Measurements from ENCODE around the gene EPN1.

EPN1 gene

DNA sequence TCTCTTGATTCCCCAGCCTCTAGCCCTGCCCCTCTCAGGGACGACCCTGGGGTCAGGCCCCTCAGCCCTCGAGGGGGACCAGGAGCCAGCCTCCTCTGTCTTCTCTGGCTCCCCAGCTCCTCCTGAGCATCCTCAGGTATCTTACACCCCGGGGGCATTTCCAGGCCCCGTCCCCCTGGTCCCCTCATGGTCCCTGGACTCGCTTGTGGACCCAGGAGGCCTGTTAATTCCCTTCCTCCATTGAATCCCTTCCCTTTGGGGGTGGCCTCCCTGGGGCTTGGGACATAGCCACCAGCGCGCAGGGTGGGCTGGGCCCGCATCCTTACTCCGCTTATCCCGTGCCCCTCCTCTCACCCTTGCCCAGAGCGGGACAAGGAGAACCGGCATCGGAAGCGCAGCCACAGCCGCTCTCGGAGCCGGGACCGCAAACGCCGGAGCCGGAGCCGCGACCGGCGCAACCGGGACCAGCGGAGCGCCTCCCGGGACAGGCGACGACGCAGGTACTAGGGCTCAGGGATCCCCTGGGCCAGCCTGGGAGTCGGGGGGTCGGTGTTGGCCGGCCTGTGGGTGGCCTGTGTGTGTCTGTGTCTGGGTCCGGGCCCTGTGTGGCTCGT is 16.1 kb upstream of the EPN1 start:
- Histone ChIP-seq H3K23ac (ENCODE audit: low read depth, low read length, poor library complexity) (no peak overlapping the region), H2BK12ac (ENCODE audit: low read length) (no peak overlapping the region), H3K18ac (ENCODE audit: low read length) (no peak overlapping the region), H4K8ac (ENCODE audit: low read depth, low read length) (no peak overlapping the region), H3K4me2 (ENCODE audit: insufficient read depth, low read length, poor library complexity, severe bottlenecking) (no peak overlapping the region), H3K79me1 (ENCODE audit: low read depth, low read length) (peaks cover 26% of the 10 kb centered on the region), H2AFZ (ENCODE audit: low read length) (no peak overlapping the region), H3K4me1 (ENCODE audit: control insufficient read depth in 2 of 2, insufficient read depth in 1 of 2, low read depth in 1 of 2, low read length in 2 of 2) (peaks cover 11 to 12% of the 10 kb centered on the region in 2 donors), H2BK5ac (ENCODE audit: low read length) (no peak overlapping the region), H3K14ac (ENCODE audit: low read length) (no peak overlapping the region), H3K27ac (replicated peaks; ENCODE audit: low read length) (peak overlapping the region; percentile 26), H3K27me3 (ENCODE audit: control insufficient read depth in 3 of 3, insufficient read depth in 3 of 3, low read depth in 1 of 3, low read length in 3 of 3) (no peaks in the 10 kb centered on the region), H2AK5ac (ENCODE audit: low read depth, low read length) (no peak overlapping the region), H3K9me3 (replicated peaks in 1 of 2; ENCODE audit: control insufficient read depth in 2 of 2, insufficient read depth in 1 of 2, low read depth in 1 of 2, low read length in 2 of 2) (no peaks in the 10 kb centered on the region), H3K4ac (ENCODE audit: low read length) (no peak overlapping the region), H2BK15ac (ENCODE audit: low read length) (no peak overlapping the region), H3K4me3 (ENCODE audit: low read length in 2 of 2) (no peak overlapping the region), H3K9ac (ENCODE audit: low read depth, low read length, poor library complexity) (peak overlapping the region; percentile 72), H2BK120ac (ENCODE audit: low read depth, low read length) (no peak overlapping the region), H3K36me3 (replicated peaks in 1 of 2; ENCODE audit: control insufficient read depth in 2 of 2, insufficient read depth in 2 of 2, low read length in 2 of 2) (peaks cover 40 to 82% of the 10 kb centered on the region in 2 donors), H4K91ac (ENCODE audit: low read depth, low read length, poor library complexity) (no peak overlapping the region)
- WGBS, 2 donors (ENCODE audit: extremely low coverage in 2 of 2, insufficient read length in 2 of 2, insufficient replicate concordance in 1 of 2): no CpG with 5 or more reads among the region's 37 CpGs
- DNase-seq (ENCODE audit: low spot score): no peak

DNA sequence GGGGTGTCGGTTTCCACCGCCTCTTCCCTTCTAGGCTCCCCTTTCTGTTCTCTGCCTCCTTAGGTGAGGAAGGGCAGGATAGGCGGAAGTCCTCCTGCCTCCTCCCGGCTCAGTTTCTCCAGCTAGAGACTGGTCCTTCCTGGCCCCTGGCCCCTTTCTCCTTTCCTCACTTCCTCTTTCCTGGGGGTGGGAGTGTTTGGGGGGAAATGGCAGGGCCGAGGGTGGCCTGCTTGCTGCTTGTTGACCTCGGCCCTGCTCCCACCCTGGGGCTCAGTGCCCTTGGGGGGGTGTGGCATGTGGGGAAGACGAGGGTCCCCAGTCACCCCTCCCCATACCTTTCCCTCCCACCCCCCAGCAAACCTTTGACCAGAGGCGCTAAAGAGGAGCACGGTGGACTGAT is 15.2 kb upstream of the EPN1 start:
- peaks cover 33% of the 10 kb centered on the region for H3K79me1 ChIP-seq (ENCODE audit: low read depth, low read length)
- H2BK12ac ChIP-seq (ENCODE audit: low read length): no peak overlapping the region
- no peak overlapping the region for H4K8ac ChIP-seq (ENCODE audit: low read depth, low read length)
- H3K9ac ChIP-seq (ENCODE audit: low read depth, low read length, poor library complexity): no peak overlapping the region
- no CpG with 5 or more reads among the region's 9 CpGs for WGBS, 2 donors (ENCODE audit: extremely low coverage in 2 of 2, insufficient read length in 2 of 2, insufficient replicate concordance in 1 of 2)
- H3K18ac ChIP-seq (ENCODE audit: low read length): no peak overlapping the region
- no peak overlapping the region for H3K4ac ChIP-seq (ENCODE audit: low read length)
- H3K27ac ChIP-seq (replicated peaks; ENCODE audit: low read length): no peak overlapping the region
- no peak overlapping the region for H2BK15ac ChIP-seq (ENCODE audit: low read length)
- H3K4me2 ChIP-seq (ENCODE audit: insufficient read depth, low read length, poor library complexity, severe bottlenecking): no peak overlapping the region
- H4K91ac ChIP-seq (ENCODE audit: low read depth, low read length, poor library complexity): no peak overlapping the region
- DNase-seq (ENCODE audit: low spot score): no peak
- no peak overlapping the region for H2AFZ ChIP-seq (ENCODE audit: low read length)
- peaks cover 11 to 12% of the 10 kb centered on the region in 2 donors for H3K4me1 ChIP-seq (ENCODE audit: control insufficient read depth in 2 of 2, insufficient read depth in 1 of 2, low read depth in 1 of 2, low read length in 2 of 2)
- H3K9me3 ChIP-seq (replicated peaks in 1 of 2; ENCODE audit: control insufficient read depth in 2 of 2, insufficient read depth in 1 of 2, low read depth in 1 of 2, low read length in 2 of 2): no peaks in the 10 kb centered on the region
- no peak overlapping the region for H3K23ac ChIP-seq (ENCODE audit: low read depth, low read length, poor library complexity)
- no peak overlapping the region for H2BK5ac ChIP-seq (ENCODE audit: low read length)
- no peaks in the 10 kb centered on the region for H3K27me3 ChIP-seq (ENCODE audit: control insufficient read depth in 3 of 3, insufficient read depth in 3 of 3, low read depth in 1 of 3, low read length in 3 of 3)
- H3K4me3 ChIP-seq (ENCODE audit: low read length in 2 of 2): no peak overlapping the region
- peaks cover 45 to 91% of the 10 kb centered on the region in 2 donors for H3K36me3 ChIP-seq (replicated peaks in 1 of 2; ENCODE audit: control insufficient read depth in 2 of 2, insufficient read depth in 2 of 2, low read length in 2 of 2)
- H3K14ac ChIP-seq (ENCODE audit: low read length): no peak overlapping the region
- H2BK120ac ChIP-seq (ENCODE audit: low read depth, low read length): no peak overlapping the region
- H2AK5ac ChIP-seq (ENCODE audit: low read depth, low read length): no peak overlapping the region

DNA sequence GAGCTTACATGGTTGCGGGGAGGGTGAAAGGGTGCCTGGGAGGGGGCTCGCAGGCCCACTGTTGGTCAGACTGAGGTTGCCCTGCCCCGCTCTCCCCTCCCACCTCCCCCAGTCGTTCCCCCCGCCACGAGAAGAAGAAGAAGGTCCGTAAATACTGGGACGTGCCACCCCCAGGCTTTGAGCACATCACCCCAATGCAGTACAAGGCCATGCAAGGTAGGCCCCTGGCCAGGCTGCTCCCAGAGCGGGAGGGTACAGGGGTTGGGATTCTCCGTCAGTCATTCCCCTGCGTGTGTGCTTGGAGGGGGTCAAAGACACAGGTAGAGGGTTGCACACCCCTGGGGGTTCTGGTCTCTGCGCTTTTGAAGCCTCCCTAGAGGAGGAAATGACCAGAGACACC is 14.6 kb upstream of the EPN1 start:
- H4K8ac ChIP-seq (ENCODE audit: low read depth, low read length): no peak overlapping the region
- H3K79me1 ChIP-seq (ENCODE audit: low read depth, low read length): peaks cover 30% of the 10 kb centered on the region
- H2AK5ac ChIP-seq (ENCODE audit: low read depth, low read length): no peak overlapping the region
- H3K4me2 ChIP-seq (ENCODE audit: insufficient read depth, low read length, poor library complexity, severe bottlenecking): no peak overlapping the region
- no peaks in the 10 kb centered on the region for H3K27me3 ChIP-seq (ENCODE audit: control insufficient read depth in 3 of 3, insufficient read depth in 3 of 3, low read depth in 1 of 3, low read length in 3 of 3)
- H3K4me1 ChIP-seq (ENCODE audit: control insufficient read depth in 2 of 2, insufficient read depth in 1 of 2, low read depth in 1 of 2, low read length in 2 of 2): peaks cover 11 to 12% of the 10 kb centered on the region in 2 donors
- no peak overlapping the region for H3K18ac ChIP-seq (ENCODE audit: low read length)
- no peak overlapping the region for H2BK120ac ChIP-seq (ENCODE audit: low read depth, low read length)
- no peak overlapping the region for H2BK12ac ChIP-seq (ENCODE audit: low read length)
- no peak overlapping the region for H4K91ac ChIP-seq (ENCODE audit: low read depth, low read length, poor library complexity)
- H2AFZ ChIP-seq (ENCODE audit: low read length): no peak overlapping the region
- H2BK15ac ChIP-seq (ENCODE audit: low read length): no peak overlapping the region
- no peaks in the 10 kb centered on the region for H3K9me3 ChIP-seq (replicated peaks in 1 of 2; ENCODE audit: control insufficient read depth in 2 of 2, insufficient read depth in 1 of 2, low read depth in 1 of 2, low read length in 2 of 2)
- WGBS, 2 donors (ENCODE audit: extremely low coverage in 2 of 2, insufficient read length in 2 of 2, insufficient replicate concordance in 1 of 2): no CpG with 5 or more reads among the region's 12 CpGs
- H2BK5ac ChIP-seq (ENCODE audit: low read length): no peak overlapping the region
- no peak for DNase-seq (ENCODE audit: low spot score)
- no peak overlapping the region for H3K14ac ChIP-seq (ENCODE audit: low read length)
- H3K4me3 ChIP-seq (ENCODE audit: low read length in 2 of 2): no peak overlapping the region
- peaks cover 45 to 95% of the 10 kb centered on the region in 2 donors for H3K36me3 ChIP-seq (replicated peaks in 1 of 2; ENCODE audit: control insufficient read depth in 2 of 2, insufficient read depth in 2 of 2, low read length in 2 of 2)
- no peak overlapping the region for H3K27ac ChIP-seq (replicated peaks; ENCODE audit: low read length)
- no peak overlapping the region for H3K23ac ChIP-seq (ENCODE audit: low read depth, low read length, poor library complexity)
- H3K9ac ChIP-seq (ENCODE audit: low read depth, low read length, poor library complexity): no peak overlapping the region
- H3K4ac ChIP-seq (ENCODE audit: low read length): no peak overlapping the region

DNA sequence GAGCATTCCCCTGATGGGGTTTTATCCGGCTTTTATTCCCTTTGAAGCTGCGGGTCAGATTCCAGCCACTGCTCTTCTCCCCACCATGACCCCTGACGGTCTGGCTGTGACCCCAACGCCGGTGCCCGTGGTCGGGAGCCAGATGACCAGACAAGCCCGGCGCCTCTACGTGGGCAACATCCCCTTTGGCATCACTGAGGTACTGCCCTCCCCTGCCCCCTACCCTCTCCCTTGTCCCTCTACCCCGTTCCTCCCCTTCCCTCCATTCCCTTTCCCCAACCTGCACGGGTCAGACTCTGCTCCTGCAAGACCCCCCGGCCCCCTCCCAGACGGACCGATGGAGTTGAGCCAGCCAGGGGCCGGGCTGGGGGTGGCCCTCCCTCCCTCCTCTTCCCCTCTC is 14.0 kb upstream of the EPN1 start:
- Histone ChIP-seq H2BK15ac (ENCODE audit: low read length) (no peak overlapping the region), H2BK5ac (ENCODE audit: low read length) (no peak overlapping the region), H3K4me2 (ENCODE audit: insufficient read depth, low read length, poor library complexity, severe bottlenecking) (no peak overlapping the region), H3K27me3 (ENCODE audit: control insufficient read depth in 3 of 3, insufficient read depth in 3 of 3, low read depth in 1 of 3, low read length in 3 of 3) (no peaks in the 10 kb centered on the region), H3K9ac (ENCODE audit: low read depth, low read length, poor library complexity) (peak overlapping the region; percentile 78), H3K4ac (ENCODE audit: low read length) (no peak overlapping the region), H2BK12ac (ENCODE audit: low read length) (no peak overlapping the region), H3K14ac (ENCODE audit: low read length) (no peak overlapping the region), H3K36me3 (replicated peaks in 1 of 2; ENCODE audit: control insufficient read depth in 2 of 2, insufficient read depth in 2 of 2, low read length in 2 of 2) (peaks cover 48 to 94% of the 10 kb centered on the region in 2 donors), H3K23ac (ENCODE audit: low read depth, low read length, poor library complexity) (no peak overlapping the region), H3K4me1 (ENCODE audit: control insufficient read depth in 2 of 2, insufficient read depth in 1 of 2, low read depth in 1 of 2, low read length in 2 of 2) (peaks cover 11 to 12% of the 10 kb centered on the region in 2 donors), H3K27ac (replicated peaks; ENCODE audit: low read length) (no peak overlapping the region), H3K9me3 (replicated peaks in 1 of 2; ENCODE audit: control insufficient read depth in 2 of 2, insufficient read depth in 1 of 2, low read depth in 1 of 2, low read length in 2 of 2) (no peaks in the 10 kb centered on the region), H3K4me3 (ENCODE audit: low read length in 2 of 2) (no peak overlapping the region), H2BK120ac (ENCODE audit: low read depth, low read length) (no peak overlapping the region), H3K79me1 (ENCODE audit: low read depth, low read length) (peaks cover 32% of the 10 kb centered on the region), H3K18ac (ENCODE audit: low read length) (no peak overlapping the region), H4K8ac (ENCODE audit: low read depth, low read length) (no peak overlapping the region), H4K91ac (ENCODE audit: low read depth, low read length, poor library complexity) (no peak overlapping the region), H2AFZ (ENCODE audit: low read length) (no peak overlapping the region), H2AK5ac (ENCODE audit: low read depth, low read length) (no peak overlapping the region)
- no CpG with 5 or more reads among the region's 16 CpGs for WGBS, 2 donors (ENCODE audit: extremely low coverage in 2 of 2, insufficient read length in 2 of 2, insufficient replicate concordance in 1 of 2)
- DNase-seq (ENCODE audit: low spot score): no peak

Measured in neuronal stem cell (in vitro differentiated cells).